ENCODE measurements around the gene DCTN4. TPM values are rescaled to one million over a fixed set of nuclear protein-coding genes. Genes with fewer than 3 reads are reported as not detected.
A peak's percentile ranks its signal among the peaks of the same experiment; 100 is the strongest.

DCTN4 gene
- total RNA-seq, 5 donors from 2014 or later (not counting 1 experiment from before 2014, with no cell fraction given): 36.9 to 79.8 (median 38.4) TPM

- POLR2A ChIA-PET: interaction anchor here in 1 of 2 donors (0.7 kb wide), 1 partner anchor 38 kb away, joined by 3 read pairs; no protein-coding TSS in a partner anchor
- WGBS (ENCODE audit: insufficient coverage): 100% methylated on average over 2 of the region's 7 CpGs
- Mint-ChIP-seq H3K4me1 (peaks cover 79 to 86% (median 85%) of the 10 kb centered on the region in 3 donors), H3K27me3 (no peaks in the 10 kb centered on the region), H3K27ac (no peak overlapping the region), H3K36me3 (peaks cover 74% of the 10 kb centered on the region), H3K9me3 (peaks cover 0 to 16% (median 0%) of the 10 kb centered on the region in 3 donors), H3K4me3 (no peak overlapping the region)
- Histone ChIP-seq H3K36me3 (ENCODE audit: control insufficient read depth in 2 of 2, extremely low read depth in 1 of 2, insufficient read depth in 1 of 2, low read length in 1 of 2) (peaks cover 0 to 22% of the 10 kb centered on the region in 2 donors), H3K4me3 (ENCODE audit: control insufficient read depth in 1 of 2, extremely low read depth in 1 of 2, low read length in 1 of 2) (no peak overlapping the region), H3K27me3 (replicated peaks in 1 of 2; ENCODE audit: control insufficient read depth in 2 of 2, extremely low read depth in 1 of 2, insufficient read depth in 2 of 2, low read length in 1 of 2) (no peaks in the 10 kb centered on the region), H3K27ac (ENCODE audit: low read length) (no peak overlapping the region), H3K9me3 (no peaks in the 10 kb centered on the region), H3K4me1 (ENCODE audit: control insufficient read depth in 1 of 2, extremely low read depth in 1 of 2, insufficient read depth in 2 of 2, low read length in 2 of 2) (peaks cover 2 to 10% of the 10 kb centered on the region in 2 experiments)
- CTCF ChIA-PET: no interaction called here
- no peak for ATAC-seq (replicated peaks in 1 of 4)
- no peak for DNase-seq
Observed at GRCh38 chr5:150738862-150739261, 20.0 kb downstream of the DCTN4 start.

- Mint-ChIP-seq H3K27me3 (no peaks in the 10 kb centered on the region), H3K9me3 (peaks cover 0 to 16% (median 0%) of the 10 kb centered on the region in 3 donors), H3K36me3 (peaks cover 77% of the 10 kb centered on the region), H3K27ac (peak overlapping the region in 1 of 2 donors; percentile 39), H3K4me1 (peaks cover 40 to 52% (median 51%) of the 10 kb centered on the region in 3 donors), H3K4me3 (no peak overlapping the region)
- ATAC-seq (replicated peaks in 1 of 4) (no peak), DNase-seq (peak in 4 of 35 experiments; percentile 9 to 32 (median 14))
- no peaks in the 10 kb centered on the region for H3K27me3 ChIP-seq (replicated peaks in 1 of 2; ENCODE audit: control insufficient read depth in 2 of 2, extremely low read depth in 1 of 2, insufficient read depth in 2 of 2, low read length in 1 of 2)
- H3K36me3 ChIP-seq (ENCODE audit: control insufficient read depth in 2 of 2, extremely low read depth in 1 of 2, insufficient read depth in 1 of 2, low read length in 1 of 2): peaks cover 0 to 54% of the 10 kb centered on the region in 2 donors
- H3K4me1 ChIP-seq (ENCODE audit: control insufficient read depth in 1 of 2, extremely low read depth in 1 of 2, insufficient read depth in 2 of 2, low read length in 2 of 2): peaks cover 0 to 10% of the 10 kb centered on the region in 2 experiments
- no peak overlapping the region for H3K4me3 ChIP-seq (ENCODE audit: control insufficient read depth in 1 of 2, extremely low read depth in 1 of 2, low read length in 1 of 2)
- CTCF ChIA-PET: interaction anchor here (0.7 to 0.9 kb wide), 5 partner anchors 15 to 56 kb away, joined by 3 to 9 read pairs (median 4); partner anchors contain the start of gene DCTN4 (in 1 of the 2)
- POLR2A ChIA-PET: interaction anchor here in 1 of 2 donors (0.5 kb wide), 1 partner anchor 562 kb away, joined by 3 read pairs; no protein-coding TSS in a partner anchor
- H3K9me3 ChIP-seq: no peaks in the 10 kb centered on the region
- no peak overlapping the region for H3K27ac ChIP-seq (ENCODE audit: low read length)
- WGBS (ENCODE audit: insufficient coverage): 68% methylated on average over 5 of the region's 7 CpGs
Observed at GRCh38 chr5:150734579-150735384, 24.0 kb downstream of the DCTN4 start.

GRCh38 chr5:150731669-150732242 lies 27.1 kb downstream of the DCTN4 start:
- Mint-ChIP-seq H3K4me3 (no peak overlapping the region), H3K4me1 (peaks cover 11 to 22% (median 21%) of the 10 kb centered on the region in 3 donors), H3K27ac (no peak overlapping the region), H3K9me3 (peaks cover 0 to 12% (median 0%) of the 10 kb centered on the region in 3 donors), H3K36me3 (peaks cover 69% of the 10 kb centered on the region), H3K27me3 (no peaks in the 10 kb centered on the region)
- Histone ChIP-seq H3K4me3 (ENCODE audit: control insufficient read depth in 1 of 2, extremely low read depth in 1 of 2, low read length in 1 of 2) (no peak overlapping the region), H3K27ac (ENCODE audit: low read length) (no peak overlapping the region), H3K4me1 (ENCODE audit: control insufficient read depth in 1 of 2, extremely low read depth in 1 of 2, insufficient read depth in 2 of 2, low read length in 2 of 2) (peaks cover 0 to 7% of the 10 kb centered on the region in 2 experiments), H3K9me3 (no peaks in the 10 kb centered on the region), H3K27me3 (replicated peaks in 1 of 2; ENCODE audit: control insufficient read depth in 2 of 2, extremely low read depth in 1 of 2, insufficient read depth in 2 of 2, low read length in 1 of 2) (no peaks in the 10 kb centered on the region), H3K36me3 (ENCODE audit: control insufficient read depth in 2 of 2, extremely low read depth in 1 of 2, insufficient read depth in 1 of 2, low read length in 1 of 2) (peaks cover 0 to 70% of the 10 kb centered on the region in 2 donors)
- POLR2A ChIA-PET: no interaction called here
- CTCF ChIA-PET: no interaction called here
- 100% methylated on average over 3 of the region's 6 CpGs for WGBS (ENCODE audit: insufficient coverage)
- no peak for DNase-seq
- ATAC-seq (replicated peaks in 1 of 4): no peak

GRCh38 chr5:150729859-150730258 lies 29.0 kb downstream of the DCTN4 start:
- POLR2A ChIA-PET: no interaction called here
- Mint-ChIP-seq H3K4me3 (no peak overlapping the region), H3K27me3 (no peaks in the 10 kb centered on the region), H3K4me1 (peaks cover 0 to 7% (median 4%) of the 10 kb centered on the region in 3 donors), H3K36me3 (peaks cover 52% of the 10 kb centered on the region), H3K9me3 (no peaks in the 10 kb centered on the region), H3K27ac (no peak overlapping the region)
- ATAC-seq (replicated peaks in 1 of 4) (no peak), DNase-seq (no peak)
- Histone ChIP-seq H3K4me1 (ENCODE audit: control insufficient read depth in 1 of 2, extremely low read depth in 1 of 2, insufficient read depth in 2 of 2, low read length in 2 of 2) (peaks cover 0 to 4% of the 10 kb centered on the region in 2 experiments), H3K36me3 (ENCODE audit: control insufficient read depth in 2 of 2, extremely low read depth in 1 of 2, insufficient read depth in 1 of 2, low read length in 1 of 2) (peaks cover 0 to 75% of the 10 kb centered on the region in 2 donors), H3K9me3 (no peaks in the 10 kb centered on the region), H3K27ac (ENCODE audit: low read length) (no peak overlapping the region), H3K27me3 (replicated peaks in 1 of 2; ENCODE audit: control insufficient read depth in 2 of 2, extremely low read depth in 1 of 2, insufficient read depth in 2 of 2, low read length in 1 of 2) (no peaks in the 10 kb centered on the region), H3K4me3 (ENCODE audit: control insufficient read depth in 1 of 2, extremely low read depth in 1 of 2, low read length in 1 of 2) (no peak overlapping the region)
- CTCF ChIA-PET: no interaction called here
- WGBS (ENCODE audit: insufficient coverage): no CpG with 5 or more reads among the region's 4 CpGs

- H3K27me3 Mint-ChIP-seq: no peaks in the 10 kb centered on the region
- CTCF ChIA-PET: no interaction called here
- H3K36me3 Mint-ChIP-seq: peaks cover 53% of the 10 kb centered on the region
Observed at GRCh38 chr5:150723845-150724244, 35.0 kb downstream of the DCTN4 start.

GRCh38 chr5:150710165-150710564 lies 48.7 kb downstream of the DCTN4 start:
- Histone ChIP-seq H3K4me1 (ENCODE audit: control insufficient read depth in 1 of 2, extremely low read depth in 1 of 2, insufficient read depth in 2 of 2, low read length in 2 of 2) (no peaks in the 10 kb centered on the region), H3K27me3 (replicated peaks in 1 of 2; ENCODE audit: control insufficient read depth in 2 of 2, extremely low read depth in 1 of 2, insufficient read depth in 2 of 2, low read length in 1 of 2) (no peaks in the 10 kb centered on the region), H3K9me3 (no peaks in the 10 kb centered on the region), H3K27ac (ENCODE audit: low read length) (no peak overlapping the region), H3K36me3 (ENCODE audit: control insufficient read depth in 2 of 2, extremely low read depth in 1 of 2, insufficient read depth in 1 of 2, low read length in 1 of 2) (peaks cover 5 to 62% of the 10 kb centered on the region in 2 donors), H3K4me3 (ENCODE audit: control insufficient read depth in 1 of 2, extremely low read depth in 1 of 2, low read length in 1 of 2) (no peak overlapping the region)
- Mint-ChIP-seq H3K36me3 (peaks cover 37% of the 10 kb centered on the region), H3K4me1 (no peaks in the 10 kb centered on the region), H3K9me3 (no peaks in the 10 kb centered on the region), H3K27me3 (no peaks in the 10 kb centered on the region), H3K4me3 (no peak overlapping the region), H3K27ac (no peak overlapping the region)
- ChIA-PET POLR2A (no interaction called here), CTCF (interaction anchor here in 1 of 2 donors (1.0 kb wide), 1 partner anchor 9 kb away, joined by 4 read pairs; the partner anchor contains the start of gene RBM22)
- WGBS (ENCODE audit: insufficient coverage): no CpG with 5 or more reads among the region's 2 CpGs
- peak in 1 of 35 experiments; percentile 30 for DNase-seq
- ATAC-seq (replicated peaks in 1 of 4): no peak

More at GRCh38 chr5:150723845-150724244, 35.0 kb downstream of the DCTN4 start:
- ATAC-seq (replicated peaks in 1 of 4) (no peak), DNase-seq (no peak)
- Mint-ChIP-seq H3K4me1 (no peaks in the 10 kb centered on the region), H3K9me3 (no peaks in the 10 kb centered on the region), H3K27ac (no peak overlapping the region), H3K4me3 (no peak overlapping the region)
- WGBS (ENCODE audit: insufficient coverage): no CpG with 5 or more reads among the region's 2 CpGs
- no peak overlapping the region for H3K27ac ChIP-seq (ENCODE audit: low read length)
- H3K27me3 ChIP-seq (replicated peaks in 1 of 2; ENCODE audit: control insufficient read depth in 2 of 2, extremely low read depth in 1 of 2, insufficient read depth in 2 of 2, low read length in 1 of 2): no peaks in the 10 kb centered on the region
- no peak overlapping the region for H3K4me3 ChIP-seq (ENCODE audit: control insufficient read depth in 1 of 2, extremely low read depth in 1 of 2, low read length in 1 of 2)
- POLR2A ChIA-PET: no interaction called here
- no peaks in the 10 kb centered on the region for H3K4me1 ChIP-seq (ENCODE audit: control insufficient read depth in 1 of 2, extremely low read depth in 1 of 2, insufficient read depth in 2 of 2, low read length in 2 of 2)
- no peaks in the 10 kb centered on the region for H3K9me3 ChIP-seq
- peaks cover 4 to 76% of the 10 kb centered on the region in 2 donors for H3K36me3 ChIP-seq (ENCODE audit: control insufficient read depth in 2 of 2, extremely low read depth in 1 of 2, insufficient read depth in 1 of 2, low read length in 1 of 2)
